Measurements from ENCODE around the gene TBCD. TPM values are rescaled to one million over a fixed set of nuclear protein-coding genes. Genes with fewer than 3 reads are reported as not detected.

TBCD gene
- polyA plus RNA-seq, 3 donors, result 62.9 to 91.6 (median 74.2) TPM

- DNase-seq (ENCODE audit: extremely low read depth in 1 of 11, low read depth in 9 of 11, low spot score in 4 of 11), result no peak
These were observed 149.5 kb downstream of the TBCD start for GRCh38 chr17:82901356-82901755.

GRCh38 chr17:82901856-82902255 is 150.0 kb downstream of the TBCD start:
- DNase-seq (ENCODE audit: extremely low read depth in 1 of 11, low read depth in 9 of 11, low spot score in 4 of 11), result no peak

GRCh38 chr17:82902972-82903874 is 151.4 kb downstream of the TBCD start:
- no peak for DNase-seq (ENCODE audit: extremely low read depth in 1 of 11, low read depth in 9 of 11, low spot score in 4 of 11)

- no peak for DNase-seq (ENCODE audit: extremely low read depth in 1 of 11, low read depth in 9 of 11, low spot score in 4 of 11)
These were observed 153.3 kb downstream of the TBCD start for GRCh38 chr17:82905130-82905529.

- DNase-seq (ENCODE audit: extremely low read depth in 1 of 11, low read depth in 9 of 11, low spot score in 4 of 11), result no peak
These were observed 156.1 kb downstream of the TBCD start for GRCh38 chr17:82907797-82908542.

- no peak for DNase-seq (ENCODE audit: extremely low read depth in 1 of 11, low read depth in 9 of 11, low spot score in 4 of 11)
These were observed 156.8 kb downstream of the TBCD start for GRCh38 chr17:82908543-82909160.

- no peak for DNase-seq (ENCODE audit: extremely low read depth in 1 of 11, low read depth in 9 of 11, low spot score in 4 of 11)
These were observed 157.5 kb downstream of the TBCD start for GRCh38 chr17:82909322-82909904.

- DNase-seq (ENCODE audit: extremely low read depth in 1 of 11, low read depth in 9 of 11, low spot score in 4 of 11), result no peak
These were observed 158.2 kb downstream of the TBCD start for GRCh38 chr17:82910041-82910481.

GRCh38 chr17:82910770-82911169 is 158.9 kb downstream of the TBCD start:
- no peak for DNase-seq (ENCODE audit: extremely low read depth in 1 of 11, low read depth in 9 of 11, low spot score in 4 of 11)

- no peak for DNase-seq (ENCODE audit: extremely low read depth in 1 of 11, low read depth in 9 of 11, low spot score in 4 of 11)
These were observed 160.0 kb downstream of the TBCD start for GRCh38 chr17:82911822-82912221.

- DNase-seq (ENCODE audit: extremely low read depth in 1 of 11, low read depth in 9 of 11, low spot score in 4 of 11), result no peak
These were observed 160.7 kb downstream of the TBCD start for GRCh38 chr17:82912484-82913089.

- no peak for DNase-seq (ENCODE audit: extremely low read depth in 1 of 11, low read depth in 9 of 11, low spot score in 4 of 11)
These were observed 161.6 kb downstream of the TBCD start for GRCh38 chr17:82913304-82914043.

GRCh38 chr17:82914375-82914774 is 162.5 kb downstream of the TBCD start:
- DNase-seq (ENCODE audit: extremely low read depth in 1 of 11, low read depth in 9 of 11, low spot score in 4 of 11), result no peak

- no peak for DNase-seq (ENCODE audit: extremely low read depth in 1 of 11, low read depth in 9 of 11, low spot score in 4 of 11)
These were observed 163.3 kb downstream of the TBCD start for GRCh38 chr17:82915010-82915756.

- no peak for DNase-seq (ENCODE audit: extremely low read depth in 1 of 11, low read depth in 9 of 11, low spot score in 4 of 11)
These were observed 163.8 kb downstream of the TBCD start for GRCh38 chr17:82915757-82916027.

- DNase-seq (ENCODE audit: extremely low read depth in 1 of 11, low read depth in 9 of 11, low spot score in 4 of 11), result no peak
These were observed 166.0 kb downstream of the TBCD start for GRCh38 chr17:82917699-82918345.

GRCh38 chr17:82918508-82918907 is 166.6 kb downstream of the TBCD start:
- no peak for DNase-seq (ENCODE audit: extremely low read depth in 1 of 11, low read depth in 9 of 11, low spot score in 4 of 11)

All from renal cortex interstitium (tissue), 11 donors.